HAP-1 (cell line): ENCODE measurements around the gene TAF11L2.
"Not testable (repeated sequence)": the region's sequence is repeated elsewhere in the genome, so short reads cannot be mapped to it uniquely, and the experiment has no call there.

Source experiments
- DNase-seq, 2 experiments: peaks; one replicate each; pipeline ENCODE4 v3.0.0-alpha.2; 2016 to 2020; ENCODE audit warnings: low spot score in 2 of 2
- H3K27me3 ChIP-seq: fragments of 250-450 bp; sonication (Bioruptor Pico); 2 replicates; pipeline ENCODE4 v1.5.1; 2020; ENCODE audit warnings: low read depth, mild to moderate bottlenecking, moderate library complexity
- H3K36me3 ChIP-seq: fragments of 250-450 bp; sonication (Bioruptor Pico); replicated peaks from 2 replicates; pipeline ENCODE4 v1.5.1; 2020; ENCODE audit warnings: mild to moderate bottlenecking
- H3K4me1 ChIP-seq: fragments of 250-450 bp; sonication (Bioruptor Pico); 2 replicates; pipeline ENCODE4 v1.5.1; 2020; ENCODE audit warnings: mild to moderate bottlenecking
- H3K4me3 ChIP-seq: fragments of 250-450 bp; sonication (Bioruptor Pico); 2 replicates; pipeline ENCODE4 v1.5.1; 2020; ENCODE audit warnings: mild to moderate bottlenecking, moderate library complexity
- H3K9me3 ChIP-seq: fragments of 250-450 bp; sonication (Bioruptor Pico); 2 replicates; pipeline ENCODE4 v1.5.1; 2020; ENCODE audit warnings: mild to moderate bottlenecking, moderate library complexity
- in situ Hi-C: fragments of 300-500 bp; cut with MboI; formaldehyde crosslinking; loops from 3 replicates; pipeline ENCODE4 v1.14.3; 2020; ENCODE audit warnings: low sequenced_read_pairs, inconsistent platforms, mixed read lengths

TAF11L2 gene

DNA sequence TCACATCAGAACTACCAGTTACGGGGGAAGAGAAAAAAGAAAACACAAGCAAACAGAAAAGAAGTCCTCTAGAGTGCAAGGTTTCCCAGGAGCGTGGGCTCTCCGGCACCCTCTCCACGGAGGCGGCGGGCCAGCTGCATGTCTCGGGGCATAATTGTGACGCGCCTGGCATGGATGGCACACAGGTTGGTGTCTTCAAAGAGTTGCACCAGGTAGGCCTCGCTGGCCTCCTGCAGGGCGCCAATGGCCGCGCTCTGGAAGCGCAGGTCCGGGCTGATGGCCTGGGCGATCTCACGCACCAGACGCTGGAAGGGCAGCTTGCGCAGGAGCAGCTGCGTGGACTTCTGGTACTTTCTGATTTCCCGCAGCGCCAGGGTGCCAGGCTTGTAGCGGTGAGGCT is 6.8 kb upstream of the TAF11L2 start:
- DNase-seq, H3K27me3 ChIP-seq, in situ Hi-C loops, H3K36me3 ChIP-seq, H3K9me3 ChIP-seq, H3K4me1 ChIP-seq, H3K4me3 ChIP-seq: not testable (repeated sequence)

DNA sequence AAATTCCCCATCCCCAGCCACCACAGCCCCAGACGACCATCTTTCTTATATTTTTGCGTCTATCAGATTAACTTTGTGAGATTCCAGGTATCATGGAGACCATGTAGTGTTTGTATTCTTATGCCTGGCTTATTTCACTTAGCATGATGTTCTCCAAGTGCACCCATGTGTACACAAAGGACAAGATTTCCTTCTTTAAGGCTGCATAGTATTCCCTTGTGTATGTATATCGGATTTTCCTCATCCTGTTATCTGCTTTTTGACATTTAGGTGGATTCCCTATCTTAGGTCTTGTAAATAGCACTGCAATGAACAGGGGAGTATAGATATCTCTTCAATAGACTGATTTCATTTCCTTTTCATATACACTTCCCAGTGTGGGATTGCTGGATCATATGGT is 5.3 kb upstream of the TAF11L2 start:
- no peaks in the 10 kb centered on the region for H3K36me3 ChIP-seq
- in situ Hi-C loops: no loop called here

DNA sequence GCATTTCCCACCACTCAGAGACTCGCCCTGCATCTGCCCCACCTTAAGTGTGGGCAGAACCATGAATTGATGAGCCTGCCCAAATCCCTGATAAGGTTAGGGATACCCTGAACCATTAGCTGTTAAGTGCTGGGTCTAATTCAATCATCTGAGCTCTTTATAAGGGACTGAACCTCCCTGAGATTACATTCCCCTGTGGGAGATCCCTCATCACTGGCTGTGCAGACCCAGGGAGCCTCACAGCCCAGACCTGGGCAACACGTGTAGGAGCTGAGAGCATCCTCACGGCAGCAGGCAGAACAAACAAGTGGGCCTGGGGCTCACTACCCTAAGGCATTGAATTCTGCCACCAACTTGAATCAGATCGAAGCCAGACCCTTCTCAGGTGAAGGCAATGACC is 585 bp upstream of the TAF11L2 start:
- Histone ChIP-seq H3K4me3 (no peak overlapping the region), H3K9me3 (no peaks in the 10 kb centered on the region), H3K4me1 (no peaks in the 10 kb centered on the region), H3K36me3 (no peaks in the 10 kb centered on the region), H3K27me3 (no peaks in the 10 kb centered on the region)
- DNase-seq: no peak
- in situ Hi-C loops: no loop called here

More for the DNA sequence above, 5.3 kb upstream of the TAF11L2 start:
- no peak overlapping the region for H3K4me3 ChIP-seq
- no peaks in the 10 kb centered on the region for H3K9me3 ChIP-seq
- DNase-seq: no peak
- no peaks in the 10 kb centered on the region for H3K4me1 ChIP-seq
- H3K27me3 ChIP-seq: no peaks in the 10 kb centered on the region

DNA sequence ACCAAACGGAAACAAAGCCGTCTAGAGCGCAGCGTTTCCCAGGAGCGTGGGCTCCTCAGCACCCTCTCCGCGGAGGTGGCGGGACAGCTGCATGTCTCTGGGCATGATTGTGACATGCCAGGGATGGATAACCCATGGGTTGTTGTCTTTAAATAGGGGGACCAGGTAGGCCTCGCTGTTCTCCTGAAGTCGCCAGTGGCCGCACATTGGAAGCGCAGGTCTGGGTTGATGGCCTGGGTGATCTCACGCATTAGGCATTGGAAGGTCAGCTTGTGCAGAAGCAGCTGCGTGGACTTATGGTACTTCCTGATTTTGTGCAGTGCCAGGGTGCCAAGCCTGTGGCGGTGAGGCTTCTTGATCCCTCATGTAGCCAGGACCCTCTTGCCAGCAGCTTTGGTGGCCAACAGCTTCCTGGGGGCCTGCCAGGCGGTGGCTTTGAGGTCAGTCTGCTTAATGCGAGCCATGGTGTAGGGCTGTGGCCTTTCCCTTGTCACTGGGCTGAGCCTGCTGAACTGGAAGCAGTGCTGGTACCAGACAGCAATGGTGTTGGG is 13.8 kb downstream of the TAF11L2 start:
- Histone ChIP-seq H3K9me3 (no peaks in the 10 kb centered on the region), H3K4me1 (no peaks in the 10 kb centered on the region), H3K36me3 (no peaks in the 10 kb centered on the region), H3K27me3 (no peaks in the 10 kb centered on the region), H3K4me3 (no peak overlapping the region)
- in situ Hi-C loops: no loop called here
- DNase-seq: no peak

DNA sequence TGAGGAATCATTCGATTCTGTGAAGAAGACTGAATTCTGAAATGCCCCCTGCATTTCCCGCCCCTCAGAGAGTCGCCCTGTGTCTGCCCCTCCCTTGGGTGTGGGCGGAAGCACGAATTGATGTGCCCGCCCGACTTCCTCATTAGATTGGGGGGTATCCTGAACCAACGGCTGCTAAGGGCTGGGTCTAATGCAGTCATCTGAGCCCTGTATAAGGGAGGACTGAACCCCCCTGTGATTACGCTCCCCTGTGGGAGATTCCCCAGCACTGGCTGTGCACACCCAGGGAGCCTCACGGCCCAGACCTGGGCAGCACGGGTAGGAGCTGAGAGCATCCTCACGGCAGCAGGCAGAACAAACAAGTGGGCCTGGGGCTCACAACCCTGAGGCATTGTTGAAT is 19.5 kb downstream of the TAF11L2 start:
- H3K4me1 ChIP-seq, H3K36me3 ChIP-seq, H3K9me3 ChIP-seq, in situ Hi-C loops, H3K27me3 ChIP-seq, H3K4me3 ChIP-seq, DNase-seq: not testable (repeated sequence)

DNA sequence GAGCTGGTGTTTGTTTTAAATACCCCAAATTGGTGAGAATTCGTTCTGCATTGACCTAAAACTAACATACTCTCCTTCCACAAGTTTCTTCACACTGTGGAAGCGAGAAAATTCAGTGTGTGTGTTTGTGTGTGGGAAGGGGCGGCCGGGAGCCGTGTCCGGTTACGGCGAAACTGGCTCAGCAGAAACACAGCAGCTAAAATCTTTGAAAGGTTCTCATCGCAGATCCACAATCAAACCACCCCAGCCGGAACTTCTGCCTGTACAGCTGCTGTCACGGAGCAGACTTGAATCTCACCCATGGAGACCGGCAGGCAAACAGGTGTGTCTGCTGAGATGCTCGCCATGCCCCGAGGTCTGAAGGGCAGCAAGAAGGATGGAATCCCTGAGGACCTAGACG is 20.0 kb downstream of the TAF11L2 start, which contains the start of gene TAF11L3:
TSS of gene TAF11L3 (plus strand) at position 301 of the 400 bp plus-strand sequence.
- H3K4me1 ChIP-seq, H3K36me3 ChIP-seq, in situ Hi-C loops, DNase-seq, H3K27me3 ChIP-seq, H3K9me3 ChIP-seq, H3K4me3 ChIP-seq: not testable (repeated sequence)

DNA sequence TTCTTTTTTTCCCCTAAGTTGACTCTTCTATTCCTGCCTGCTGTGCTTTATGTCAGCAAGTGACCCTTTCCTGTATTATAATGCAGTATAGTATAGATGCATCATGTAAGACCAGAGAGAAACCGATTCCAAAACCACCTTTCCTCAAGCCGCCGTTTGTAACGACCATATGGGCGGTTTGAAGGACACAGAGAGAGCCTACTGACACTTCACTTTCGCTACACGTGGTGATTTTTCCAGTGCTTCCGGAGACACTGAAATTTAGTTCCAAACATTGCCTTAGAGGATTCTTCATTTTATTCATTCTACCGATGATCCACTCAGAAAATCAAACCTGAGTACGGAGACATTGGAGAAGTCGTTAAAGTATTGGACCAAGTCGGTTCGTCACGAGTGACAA is 21.5 kb downstream of the TAF11L2 start:
- H3K27me3 ChIP-seq, H3K4me3 ChIP-seq, H3K4me1 ChIP-seq, H3K36me3 ChIP-seq, DNase-seq, H3K9me3 ChIP-seq, in situ Hi-C loops: not testable (repeated sequence)

DNA sequence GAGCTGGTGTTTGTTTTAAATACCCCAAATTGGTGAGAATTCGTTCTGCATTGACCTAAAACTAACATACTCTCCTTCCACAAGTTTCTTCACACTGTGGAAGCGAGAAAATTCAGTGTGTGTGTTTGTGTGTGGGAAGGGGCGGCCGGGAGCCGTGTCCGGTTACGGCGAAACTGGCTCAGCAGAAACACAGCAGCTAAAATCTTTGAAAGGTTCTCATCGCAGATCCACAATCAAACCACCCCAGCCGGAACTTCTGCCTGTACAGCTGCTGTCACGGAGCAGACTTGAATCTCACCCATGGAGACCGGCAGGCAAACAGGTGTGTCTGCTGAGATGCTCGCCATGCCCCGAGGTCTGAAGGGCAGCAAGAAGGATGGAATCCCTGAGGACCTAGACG is 23.5 kb downstream of the TAF11L2 start, which contains the start of gene TAF11L4:
TSS of gene TAF11L4 (plus strand) at position 301 of the 400 bp plus-strand sequence.
- H3K4me1 ChIP-seq, H3K9me3 ChIP-seq, in situ Hi-C loops, H3K36me3 ChIP-seq, DNase-seq, H3K27me3 ChIP-seq, H3K4me3 ChIP-seq: not testable (repeated sequence)

DNA sequence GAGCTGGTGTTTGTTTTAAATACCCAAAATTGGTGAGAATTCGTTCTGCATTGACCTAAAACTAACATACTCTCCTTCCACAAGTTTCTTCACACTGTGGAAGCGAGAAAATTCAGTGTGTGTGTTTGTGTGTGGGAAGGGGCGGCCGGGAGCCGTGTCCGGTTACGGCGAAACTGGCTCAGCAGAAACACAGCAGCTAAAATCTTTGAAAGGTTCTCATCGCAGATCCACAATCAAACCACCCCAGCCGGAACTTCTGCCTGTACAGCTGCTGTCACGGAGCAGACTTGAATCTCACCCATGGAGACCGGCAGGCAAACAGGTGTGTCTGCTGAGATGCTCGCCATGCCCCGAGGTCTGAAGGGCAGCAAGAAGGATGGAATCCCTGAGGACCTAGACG is 26.9 kb downstream of the TAF11L2 start, which contains the start of gene TAF11L5:
TSS of gene TAF11L5 (plus strand) at position 301 of the 400 bp plus-strand sequence.
- H3K4me3 ChIP-seq, H3K9me3 ChIP-seq, H3K36me3 ChIP-seq, H3K4me1 ChIP-seq, H3K27me3 ChIP-seq, DNase-seq, in situ Hi-C loops: not testable (repeated sequence)

- in situ Hi-C loops, H3K36me3 ChIP-seq, H3K4me1 ChIP-seq, H3K27me3 ChIP-seq, H3K9me3 ChIP-seq, H3K4me3 ChIP-seq: not testable (repeated sequence)
- DNase-seq: peak; percentile 4 to 29
Measured at GRCh38 chr5:17526504-17526903, 28.5 kb downstream of the TAF11L2 start.

GRCh38 chr5:17528369-17528768 is 30.3 kb downstream of the TAF11L2 start, which contains the start of gene TAF11L6:
Gene TAF11L6, plus strand, starts transcription at chr5:17528669.
- in situ Hi-C loops, H3K4me3 ChIP-seq, H3K9me3 ChIP-seq, H3K36me3 ChIP-seq, DNase-seq, H3K4me1 ChIP-seq, H3K27me3 ChIP-seq: not testable (repeated sequence)
